Neutrophil (primary cell): ENCODE data around the gene SLC39A11.

Experiments used
- H3K27ac ChIP-seq: fragments of 200-600 bp; sonication (generic); 2 replicates; pipeline ENCODE4 v1.5.1; 2016; ENCODE audit warnings: mild to moderate bottlenecking, moderate library complexity
- H3K27me3 ChIP-seq: fragments of 200-600 bp; sonication (generic); 2 replicates; pipeline ENCODE4 v1.6.0; 2016; ENCODE audit warnings: mild to moderate bottlenecking
- H3K36me3 ChIP-seq: fragments of 200-600 bp; sonication (generic); 2 replicates; pipeline ENCODE4 v1.5.1; 2017
- H3K4me1 ChIP-seq, 2 experiments: fragments of 200-600 bp in 1 of 2; sonication (generic) in 1 of 2; 1 replicate in 1 of 2; 2 replicates in 1 of 2; pipeline versions ENCODE4 v1.5.1 to v1.6.1; 2013 to 2016; ENCODE audit warnings: low read depth in 1 of 2, low read length in 1 of 2, mild to moderate bottlenecking in 1 of 2, moderate library complexity in 1 of 2; ENCODE audit not compliant: control insufficient read depth in 1 of 2, insufficient read depth in 1 of 2
- H3K4me3 ChIP-seq, 2 experiments: fragments of 200-600 bp in 1 of 2; sonication (generic) in 1 of 2; 1 replicate in 1 of 2; 2 replicates in 1 of 2; pipeline ENCODE4 v1.5.1; 2013 to 2016; ENCODE audit warnings: low read depth in 1 of 2, low read length in 1 of 2, mild to moderate bottlenecking in 1 of 2, moderate library complexity in 1 of 2
- H3K9me3 ChIP-seq: fragments of 200-600 bp; sonication (generic); 2 replicates; pipeline ENCODE4 v1.5.1; 2016
- TF ChIP-seq, protein P1 (sequence below): fragments of 200-600 bp; sonication (generic); IDR thresholded peaks from 2 replicates; pipeline ENCODE4 v1.5.1; 2016; ENCODE audit warnings: antibody characterized with exemption

Gene SLC39A11

DNA sequence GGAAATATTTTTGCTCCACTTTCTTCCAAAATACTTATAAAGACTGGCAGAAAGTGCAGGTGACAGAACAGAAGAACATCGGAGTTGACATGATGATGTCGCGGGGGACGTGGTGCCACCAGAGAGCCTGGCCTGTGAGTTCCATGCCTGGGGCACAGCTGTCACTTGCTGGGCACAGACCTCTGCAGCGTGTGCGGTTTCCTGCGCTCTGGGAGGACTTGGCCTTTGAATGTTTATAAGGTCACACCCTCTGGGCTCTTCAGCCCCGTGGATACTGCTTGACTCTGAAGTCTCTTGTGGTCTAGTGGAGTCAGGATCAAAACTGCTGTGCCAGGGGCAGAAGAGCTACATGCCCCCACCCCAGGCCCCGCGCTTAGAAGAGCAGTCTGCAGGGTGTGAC lies 357.9 kb downstream of the SLC39A11 start:
- Histone ChIP-seq H3K27me3 (no peaks in the 10 kb centered on the region), H3K36me3 (peaks cover 55% of the 10 kb centered on the region), H3K27ac (no peak overlapping the region), H3K9me3 (no peaks in the 10 kb centered on the region), H3K4me3 (no peak overlapping the region), H3K4me1 (no peaks in the 10 kb centered on the region)
- TF ChIP-seq, protein P1, sequence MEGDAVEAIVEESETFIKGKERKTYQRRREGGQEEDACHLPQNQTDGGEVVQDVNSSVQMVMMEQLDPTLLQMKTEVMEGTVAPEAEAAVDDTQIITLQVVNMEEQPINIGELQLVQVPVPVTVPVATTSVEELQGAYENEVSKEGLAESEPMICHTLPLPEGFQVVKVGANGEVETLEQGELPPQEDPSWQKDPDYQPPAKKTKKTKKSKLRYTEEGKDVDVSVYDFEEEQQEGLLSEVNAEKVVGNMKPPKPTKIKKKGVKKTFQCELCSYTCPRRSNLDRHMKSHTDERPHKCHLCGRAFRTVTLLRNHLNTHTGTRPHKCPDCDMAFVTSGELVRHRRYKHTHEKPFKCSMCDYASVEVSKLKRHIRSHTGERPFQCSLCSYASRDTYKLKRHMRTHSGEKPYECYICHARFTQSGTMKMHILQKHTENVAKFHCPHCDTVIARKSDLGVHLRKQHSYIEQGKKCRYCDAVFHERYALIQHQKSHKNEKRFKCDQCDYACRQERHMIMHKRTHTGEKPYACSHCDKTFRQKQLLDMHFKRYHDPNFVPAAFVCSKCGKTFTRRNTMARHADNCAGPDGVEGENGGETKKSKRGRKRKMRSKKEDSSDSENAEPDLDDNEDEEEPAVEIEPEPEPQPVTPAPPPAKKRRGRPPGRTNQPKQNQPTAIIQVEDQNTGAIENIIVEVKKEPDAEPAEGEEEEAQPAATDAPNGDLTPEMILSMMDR, result no peak

DNA sequence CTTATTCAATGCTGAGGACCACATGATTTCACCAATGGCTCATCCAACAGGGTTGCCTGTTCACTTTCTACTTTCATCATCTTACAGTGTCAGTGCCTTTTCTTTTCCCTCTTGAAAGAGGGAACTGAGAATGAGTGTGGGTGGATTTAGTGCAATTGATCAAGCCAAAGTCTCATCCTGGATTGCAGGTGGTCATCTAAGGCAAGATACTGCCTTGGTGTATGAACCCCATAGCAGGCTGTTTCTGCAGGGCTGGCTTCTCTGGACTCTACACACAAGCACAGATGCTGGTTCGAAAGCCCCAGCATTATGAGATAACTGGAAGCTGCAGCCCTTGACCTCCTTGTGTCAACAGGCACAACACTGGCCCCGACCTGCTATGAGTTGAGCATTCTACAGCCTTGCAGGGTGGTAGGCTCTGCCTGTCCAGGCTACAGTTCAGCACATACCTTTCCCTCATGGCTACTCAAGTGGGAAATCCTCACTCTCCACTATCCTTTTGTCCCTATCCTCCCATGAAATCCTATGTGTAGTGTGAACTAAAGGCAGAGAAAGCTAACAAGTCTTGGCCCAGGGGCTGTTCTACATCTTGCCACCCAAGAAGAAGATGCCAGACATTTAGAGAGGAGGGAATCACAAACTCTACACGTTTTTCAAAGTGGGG lies 358.7 kb downstream of the SLC39A11 start:
- Histone ChIP-seq H3K36me3 (peaks cover 54% of the 10 kb centered on the region), H3K27ac (no peak overlapping the region), H3K9me3 (no peaks in the 10 kb centered on the region), H3K27me3 (no peaks in the 10 kb centered on the region), H3K4me3 (no peak overlapping the region), H3K4me1 (no peaks in the 10 kb centered on the region)
- TF ChIP-seq, protein P1, result no peak

DNA sequence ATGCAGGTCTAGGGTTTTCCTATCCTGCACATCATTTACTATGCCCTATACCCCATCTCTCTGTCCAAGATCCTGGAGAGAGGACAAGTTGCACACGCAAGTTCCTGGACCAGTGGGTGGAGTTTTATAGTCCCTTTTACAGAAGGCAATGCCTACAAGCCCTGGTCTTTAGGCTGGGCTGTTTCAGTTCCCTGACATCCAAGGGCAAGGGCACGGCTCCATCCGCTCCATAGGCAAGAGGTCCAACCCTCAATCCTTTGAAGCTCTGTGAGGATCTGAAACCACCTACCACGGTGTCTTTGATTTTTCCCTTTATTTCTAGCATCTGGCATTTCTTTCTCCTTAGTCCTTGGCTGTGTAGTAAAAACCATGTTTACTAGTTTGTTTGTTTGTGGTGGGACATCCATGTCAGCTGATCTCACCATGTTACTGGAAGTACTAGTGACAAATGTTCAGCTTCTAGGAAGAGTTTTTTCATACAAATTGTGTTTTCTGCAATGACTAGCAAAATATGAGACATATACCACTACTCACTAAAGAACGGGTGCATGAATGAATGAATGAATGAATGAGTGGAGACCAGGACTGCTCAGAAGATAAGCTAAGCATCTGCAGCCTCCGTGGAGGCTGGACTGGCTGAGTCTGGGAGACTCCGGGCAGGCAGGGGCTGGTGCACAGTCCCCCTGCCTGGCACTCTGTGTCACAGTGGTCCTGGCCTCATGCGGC lies 359.4 kb downstream of the SLC39A11 start:
- no peaks in the 10 kb centered on the region for H3K27me3 ChIP-seq
- H3K4me1 ChIP-seq, result no peaks in the 10 kb centered on the region
- no peak overlapping the region for H3K27ac ChIP-seq
- no peak overlapping the region for H3K4me3 ChIP-seq
- TF ChIP-seq, protein P1, result no peak
- no peaks in the 10 kb centered on the region for H3K9me3 ChIP-seq
- H3K36me3 ChIP-seq, result peaks cover 48% of the 10 kb centered on the region

DNA sequence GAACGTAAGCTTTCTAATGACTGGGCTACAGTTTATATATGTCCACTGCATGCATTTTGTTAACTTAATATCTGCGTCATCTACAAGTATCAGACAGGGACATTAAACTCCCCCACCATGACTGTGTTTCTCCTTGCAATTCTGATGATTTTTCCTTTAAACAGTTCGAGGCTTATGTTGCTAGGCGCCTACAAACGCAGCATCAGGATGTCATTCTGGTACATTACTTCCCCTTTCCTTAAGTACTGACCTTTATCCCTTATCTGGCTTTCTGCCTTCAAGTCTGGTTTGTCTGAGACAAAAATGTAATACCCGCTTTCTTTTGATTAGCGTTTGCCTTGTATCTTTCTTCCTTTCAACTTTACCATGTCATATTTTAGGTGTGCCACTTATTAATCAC lies 362.4 kb downstream of the SLC39A11 start:
- TF ChIP-seq, protein P1, result no peak
- H3K27ac ChIP-seq, result no peak overlapping the region
- peaks cover 25% of the 10 kb centered on the region for H3K36me3 ChIP-seq
- no peaks in the 10 kb centered on the region for H3K27me3 ChIP-seq
- no peak overlapping the region for H3K4me3 ChIP-seq
- H3K9me3 ChIP-seq, result no peaks in the 10 kb centered on the region
- H3K4me1 ChIP-seq, result peaks cover 15 to 23% of the 10 kb centered on the region in 2 experiments

DNA sequence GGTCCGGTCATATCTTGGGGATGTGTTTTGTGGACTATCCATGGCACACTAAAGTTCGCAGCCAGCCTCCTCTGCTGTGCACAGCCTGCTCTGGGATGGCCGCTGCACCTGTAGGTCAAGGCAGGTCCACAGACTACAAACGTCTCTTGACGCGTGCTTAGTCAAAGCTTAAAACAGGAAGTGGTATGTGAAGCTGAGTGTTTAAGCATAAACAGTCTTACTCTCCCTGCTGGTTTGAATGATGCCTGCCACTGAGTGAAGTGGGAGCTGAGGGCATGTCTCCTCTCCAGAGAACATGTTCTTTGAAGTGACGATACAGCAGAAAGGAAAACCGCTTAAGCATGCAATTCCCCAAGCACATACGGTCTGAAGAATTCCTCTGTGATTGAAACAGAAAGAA lies 365.6 kb downstream of the SLC39A11 start:
- Histone ChIP-seq H3K27me3 (no peaks in the 10 kb centered on the region), H3K9me3 (no peaks in the 10 kb centered on the region), H3K27ac (peak overlapping the region; percentile 82), H3K36me3 (peaks cover 5% of the 10 kb centered on the region), H3K4me1 (peaks cover 15 to 23% of the 10 kb centered on the region in 2 experiments), H3K4me3 (peak overlapping the region; percentile 2 to 37)
- TF ChIP-seq, protein P1, result peak; percentile 34
